ENCODE data around the gene PLEKHG1.

The PLEKHG1 gene

GRCh38 chr6:150580489-150580888 is 19.2 kb upstream of the PLEKHG1 start:
- no peak for ATAC-seq
- no peak overlapping the region for H3K4me3 Mint-ChIP-seq
- H3K36me3 Mint-ChIP-seq = no peaks in the 10 kb centered on the region
- no peaks in the 10 kb centered on the region for H3K9me3 Mint-ChIP-seq
- no peak for DNase-seq (ENCODE audit: low spot score in 2 of 2)
- H3K4me1 Mint-ChIP-seq = no peaks in the 10 kb centered on the region
- H3K27ac Mint-ChIP-seq = no peak overlapping the region

GRCh38 chr6:150584065-150584464 is 15.6 kb upstream of the PLEKHG1 start:
- H3K4me3 Mint-ChIP-seq = no peak overlapping the region
- no peaks in the 10 kb centered on the region for H3K4me1 Mint-ChIP-seq
- no peak overlapping the region for H3K27ac Mint-ChIP-seq
- no peaks in the 10 kb centered on the region for H3K9me3 Mint-ChIP-seq
- DNase-seq (ENCODE audit: low spot score in 2 of 2) (no peak), ATAC-seq (no peak)
- no peaks in the 10 kb centered on the region for H3K36me3 Mint-ChIP-seq

- no peak overlapping the region for H3K27ac Mint-ChIP-seq
Measured at GRCh38 chr6:150584596-150584995, 15.1 kb upstream of the PLEKHG1 start.

GRCh38 chr6:150586850-150587359 is 12.8 kb upstream of the PLEKHG1 start:
- ATAC-seq = no peak
- H3K27ac Mint-ChIP-seq = no peak overlapping the region
- no peak for DNase-seq (ENCODE audit: low spot score in 2 of 2)
- H3K9me3 Mint-ChIP-seq = no peaks in the 10 kb centered on the region
- H3K4me3 Mint-ChIP-seq = no peak overlapping the region
- H3K36me3 Mint-ChIP-seq = no peaks in the 10 kb centered on the region
- H3K4me1 Mint-ChIP-seq = no peaks in the 10 kb centered on the region

More at GRCh38 chr6:150584596-150584995, 15.1 kb upstream of the PLEKHG1 start:
- no peak overlapping the region for H3K4me3 Mint-ChIP-seq
- no peaks in the 10 kb centered on the region for H3K4me1 Mint-ChIP-seq
- ATAC-seq (no peak), DNase-seq (ENCODE audit: low spot score in 2 of 2) (no peak)
- no peaks in the 10 kb centered on the region for H3K36me3 Mint-ChIP-seq
- H3K9me3 Mint-ChIP-seq = no peaks in the 10 kb centered on the region

GRCh38 chr6:150587637-150588036 is 12.0 kb upstream of the PLEKHG1 start:
- no peaks in the 10 kb centered on the region for H3K9me3 Mint-ChIP-seq
- H3K27ac Mint-ChIP-seq = no peak overlapping the region
- no peak for DNase-seq (ENCODE audit: low spot score in 2 of 2)
- no peaks in the 10 kb centered on the region for H3K4me1 Mint-ChIP-seq
- H3K4me3 Mint-ChIP-seq = no peak overlapping the region
- no peaks in the 10 kb centered on the region for H3K36me3 Mint-ChIP-seq
- no peak for ATAC-seq

- H3K4me1 Mint-ChIP-seq = no peaks in the 10 kb centered on the region
- no peaks in the 10 kb centered on the region for H3K9me3 Mint-ChIP-seq
- H3K36me3 Mint-ChIP-seq = no peaks in the 10 kb centered on the region
- no peak overlapping the region for H3K4me3 Mint-ChIP-seq
- H3K27ac Mint-ChIP-seq = no peak overlapping the region
- ATAC-seq (no peak), DNase-seq (ENCODE audit: low spot score in 2 of 2) (no peak)
Measured at GRCh38 chr6:150588888-150589499, 10.7 kb upstream of the PLEKHG1 start.

GRCh38 chr6:150589852-150590251 is 9.8 kb upstream of the PLEKHG1 start:
- no peak for DNase-seq (ENCODE audit: low spot score in 2 of 2)
- Mint-ChIP-seq H3K4me1 (no peaks in the 10 kb centered on the region), H3K9me3 (no peaks in the 10 kb centered on the region), H3K4me3 (no peak overlapping the region), H3K27ac (no peak overlapping the region), H3K36me3 (no peaks in the 10 kb centered on the region)
- no peak for ATAC-seq

- ATAC-seq (no peak), DNase-seq (ENCODE audit: low spot score in 2 of 2) (no peak)
- Mint-ChIP-seq H3K4me1 (no peaks in the 10 kb centered on the region), H3K27ac (no peak overlapping the region), H3K36me3 (no peaks in the 10 kb centered on the region), H3K4me3 (no peak overlapping the region), H3K9me3 (no peaks in the 10 kb centered on the region)
Measured at GRCh38 chr6:150590446-150590845, 9.2 kb upstream of the PLEKHG1 start.

- H3K36me3 Mint-ChIP-seq = no peaks in the 10 kb centered on the region
- ATAC-seq (no peak), DNase-seq (ENCODE audit: low spot score in 2 of 2) (no peak)
- H3K4me3 Mint-ChIP-seq = no peak overlapping the region
- no peaks in the 10 kb centered on the region for H3K4me1 Mint-ChIP-seq
- H3K9me3 Mint-ChIP-seq = no peaks in the 10 kb centered on the region
- no peak overlapping the region for H3K27ac Mint-ChIP-seq
Measured at GRCh38 chr6:150592377-150592995, 7.2 kb upstream of the PLEKHG1 start.

- ATAC-seq = no peak
- H3K36me3 Mint-ChIP-seq = no peaks in the 10 kb centered on the region
- H3K4me3 Mint-ChIP-seq = no peak overlapping the region
- H3K4me1 Mint-ChIP-seq = no peaks in the 10 kb centered on the region
- no peak for DNase-seq (ENCODE audit: low spot score in 2 of 2)
- no peaks in the 10 kb centered on the region for H3K9me3 Mint-ChIP-seq
- H3K27ac Mint-ChIP-seq = no peak overlapping the region
Measured at GRCh38 chr6:150593119-150593518, 6.6 kb upstream of the PLEKHG1 start.

- H3K4me3 Mint-ChIP-seq = no peak overlapping the region
- DNase-seq (ENCODE audit: low spot score in 2 of 2) = no peak
- no peaks in the 10 kb centered on the region for H3K9me3 Mint-ChIP-seq
- peaks cover 18% of the 10 kb centered on the region for H3K4me1 Mint-ChIP-seq
- H3K27ac Mint-ChIP-seq = no peak overlapping the region
- no peaks in the 10 kb centered on the region for H3K36me3 Mint-ChIP-seq
- ATAC-seq = no peak
Measured at GRCh38 chr6:150596439-150596838, 3.2 kb upstream of the PLEKHG1 start.

GRCh38 chr6:150598401-150598800 is 1.3 kb upstream of the PLEKHG1 start:
- Mint-ChIP-seq H3K36me3 (no peaks in the 10 kb centered on the region), H3K4me1 (peaks cover 18% of the 10 kb centered on the region), H3K9me3 (no peaks in the 10 kb centered on the region), H3K27ac (no peak overlapping the region), H3K4me3 (peak overlapping the region; percentile 86)
- no peak for ATAC-seq
- no peak for DNase-seq (ENCODE audit: low spot score in 2 of 2)

- Mint-ChIP-seq H3K27ac (peak overlapping the region; percentile 75), H3K4me3 (peak overlapping the region; percentile 86), H3K4me1 (peaks cover 18% of the 10 kb centered on the region), H3K9me3 (no peaks in the 10 kb centered on the region), H3K36me3 (no peaks in the 10 kb centered on the region)
- DNase-seq (ENCODE audit: low spot score in 2 of 2) = no peak
- ATAC-seq = no peak
Measured at GRCh38 chr6:150598858-150599198, 857 bp upstream of the PLEKHG1 start.

- Mint-ChIP-seq H3K27ac (no peak overlapping the region), H3K4me1 (peaks cover 18% of the 10 kb centered on the region), H3K9me3 (no peaks in the 10 kb centered on the region), H3K4me3 (peak overlapping the region; percentile 86), H3K36me3 (no peaks in the 10 kb centered on the region)
- no peak for DNase-seq (ENCODE audit: low spot score in 2 of 2)
- no peak for ATAC-seq
Measured at GRCh38 chr6:150600010-150600300, 270 bp downstream of the PLEKHG1 start.

- H3K4me1 Mint-ChIP-seq = peaks cover 18% of the 10 kb centered on the region
- H3K9me3 Mint-ChIP-seq = no peaks in the 10 kb centered on the region
- H3K27ac Mint-ChIP-seq = peak overlapping the region; percentile 90
- ATAC-seq = peak; percentile 81
- peak; percentile 48 to 85 for DNase-seq (ENCODE audit: low spot score in 2 of 2)
- H3K36me3 Mint-ChIP-seq = no peaks in the 10 kb centered on the region
- peak overlapping the region; percentile 86 for H3K4me3 Mint-ChIP-seq
Measured at GRCh38 chr6:150600301-150601017, 774 bp downstream of the PLEKHG1 start.

- no peaks in the 10 kb centered on the region for H3K9me3 Mint-ChIP-seq
- DNase-seq (ENCODE audit: low spot score in 2 of 2) (no peak), ATAC-seq (no peak)
- peaks cover 18% of the 10 kb centered on the region for H3K4me1 Mint-ChIP-seq
- H3K36me3 Mint-ChIP-seq = no peaks in the 10 kb centered on the region
- no peak overlapping the region for H3K27ac Mint-ChIP-seq
- H3K4me3 Mint-ChIP-seq = no peak overlapping the region
Measured at GRCh38 chr6:150601439-150601838, 1.8 kb downstream of the PLEKHG1 start.
